Kidney capillary endothelial cell (primary cell): ENCODE results near the gene SLC24A1.
"Not testable (repeated sequence)": the region's sequence is repeated elsewhere in the genome, so short reads cannot be mapped to it uniquely, and the experiment has no call there.

Source experiments
- DNase-seq: peaks from one replicate; pipeline ENCODE4 v3.0.0-alpha.2; 2018; ENCODE audit warnings: low spot score

The SLC24A1 gene

GRCh38 chr15:65621638-65622037 lies at the start of gene SLC24A1:
Gene SLC24A1 (plus strand): TSS chr15:65621938. CDS start chr15:65624081, 2,143 bp downstream.
- no peak for DNase-seq

DNA sequence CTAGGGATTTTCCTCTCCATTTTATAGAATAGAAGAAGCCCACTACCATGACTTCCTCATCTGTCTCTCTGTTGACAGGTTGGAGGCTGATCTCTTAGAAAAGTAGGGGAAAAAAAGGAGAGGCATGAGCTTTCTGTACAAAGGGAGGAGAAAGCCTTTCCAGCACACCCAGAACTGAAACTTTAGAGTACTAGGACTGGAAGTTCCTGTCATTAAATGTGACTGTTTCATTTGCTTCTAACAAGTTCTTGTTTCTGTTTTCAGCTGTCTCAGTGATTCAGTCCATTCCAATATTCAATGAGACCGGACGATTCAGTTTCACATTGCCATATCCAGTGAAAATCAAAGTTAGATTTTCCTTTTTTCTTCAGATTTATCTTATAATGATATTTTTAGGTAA lies 49.8 kb upstream of the SLC24A1 start:
- no peak for DNase-seq

- DNase-seq: no peak
Measured at GRCh38 chr15:65576664-65577063, 45.1 kb upstream of the SLC24A1 start.

DNA sequence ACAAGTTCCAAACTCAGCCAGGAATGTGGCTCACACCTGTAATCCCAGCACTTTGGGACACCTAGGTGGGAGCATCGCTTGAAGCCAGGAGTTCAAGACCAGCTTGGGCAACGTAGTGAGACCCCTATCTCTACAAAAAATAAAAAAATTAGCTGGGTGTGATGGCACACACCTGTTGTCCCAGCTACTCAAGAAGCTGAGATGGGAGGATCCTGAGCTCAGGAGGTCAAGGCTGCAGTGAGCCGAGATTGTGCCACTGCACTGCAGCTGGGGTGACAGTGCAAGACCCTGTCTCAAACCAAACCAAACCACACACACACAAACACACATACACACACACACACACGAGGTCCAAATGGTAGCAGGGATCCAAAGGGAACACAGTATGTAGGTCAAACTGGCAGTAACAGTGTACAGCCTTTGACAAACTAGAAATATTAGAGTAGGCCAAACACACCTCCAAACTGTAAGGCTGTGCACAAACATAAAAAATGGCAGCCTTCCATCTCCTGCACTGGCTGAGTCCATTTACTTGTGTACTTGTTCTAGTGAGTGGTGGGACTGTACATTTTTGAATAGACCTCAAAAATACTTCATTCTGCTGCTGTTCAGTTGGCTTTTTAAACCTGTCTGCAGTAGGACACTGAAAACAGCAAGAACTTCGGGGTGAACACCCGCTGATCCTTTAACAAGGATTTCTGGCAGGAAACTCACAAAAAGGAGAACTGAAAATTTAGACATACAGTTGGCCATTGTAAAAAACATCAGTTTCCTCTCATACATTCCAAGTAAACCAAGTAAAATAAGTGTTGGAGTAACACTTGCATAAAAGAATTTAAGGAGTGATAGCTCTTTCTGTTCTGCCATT lies 44.4 kb upstream of the SLC24A1 start:
- no peak for DNase-seq

DNA sequence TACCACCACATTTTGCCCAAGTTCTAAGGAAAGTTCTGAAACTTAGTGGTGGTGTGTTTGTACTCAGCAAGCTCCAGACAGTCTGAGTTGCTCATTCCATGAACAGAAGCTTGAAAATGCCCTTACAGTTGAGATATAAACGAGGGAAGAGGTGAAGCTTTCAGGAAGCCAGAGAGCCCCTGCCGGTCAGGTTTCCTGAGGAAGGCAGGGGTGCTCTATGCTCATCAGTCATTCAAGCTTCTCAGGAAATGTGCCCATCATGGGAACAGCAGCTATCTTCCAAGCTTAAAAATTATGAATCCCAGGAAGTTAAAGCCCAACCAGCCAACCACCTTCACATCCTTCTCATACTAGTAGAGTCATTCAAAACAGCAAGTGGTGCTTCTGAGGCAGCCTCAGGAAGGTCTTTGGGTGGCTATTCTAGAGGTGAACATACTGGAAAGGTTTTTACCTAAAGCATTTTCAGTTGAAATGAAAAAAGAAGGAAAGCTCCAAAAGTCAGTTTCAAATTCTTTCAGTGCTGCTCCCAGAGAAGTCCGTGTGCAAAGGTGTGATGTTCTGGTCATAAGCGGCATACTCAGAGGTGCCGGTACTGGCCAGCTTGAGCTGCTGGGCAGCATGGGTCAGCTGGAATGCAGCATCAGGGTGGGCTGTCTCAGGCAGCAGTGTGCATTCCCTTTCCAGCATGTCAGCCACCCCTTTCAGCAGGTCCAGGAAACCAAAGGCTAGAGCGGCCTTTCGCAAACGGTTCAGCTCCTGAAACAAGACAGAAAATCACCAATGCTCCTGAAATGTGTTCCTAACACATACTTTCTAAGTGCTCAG lies 42.6 kb upstream of the SLC24A1 start:
- no peak for DNase-seq

GRCh38 chr15:65579762-65580161 lies 42.0 kb upstream of the SLC24A1 start:
- DNase-seq: no peak

DNA sequence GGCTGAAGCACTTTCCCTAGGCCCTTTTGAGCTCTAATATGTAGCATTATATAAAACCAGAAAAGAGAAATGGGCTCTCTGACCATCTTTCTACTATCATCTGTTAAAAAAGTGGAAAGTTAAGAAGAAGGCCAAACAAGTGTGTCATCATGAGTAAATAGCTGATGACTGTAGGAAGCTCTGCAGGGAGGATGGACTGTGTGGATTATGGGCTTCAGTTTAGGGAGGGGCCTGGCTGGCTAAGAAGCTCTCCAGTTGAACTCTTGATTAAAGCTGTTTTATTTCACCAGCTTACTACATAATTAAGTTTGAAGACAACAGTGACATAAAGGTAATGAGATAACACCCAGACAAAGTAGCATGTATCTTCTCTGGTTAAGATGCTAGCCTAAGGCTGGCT lies 41.5 kb upstream of the SLC24A1 start:
- DNase-seq: no peak

DNA sequence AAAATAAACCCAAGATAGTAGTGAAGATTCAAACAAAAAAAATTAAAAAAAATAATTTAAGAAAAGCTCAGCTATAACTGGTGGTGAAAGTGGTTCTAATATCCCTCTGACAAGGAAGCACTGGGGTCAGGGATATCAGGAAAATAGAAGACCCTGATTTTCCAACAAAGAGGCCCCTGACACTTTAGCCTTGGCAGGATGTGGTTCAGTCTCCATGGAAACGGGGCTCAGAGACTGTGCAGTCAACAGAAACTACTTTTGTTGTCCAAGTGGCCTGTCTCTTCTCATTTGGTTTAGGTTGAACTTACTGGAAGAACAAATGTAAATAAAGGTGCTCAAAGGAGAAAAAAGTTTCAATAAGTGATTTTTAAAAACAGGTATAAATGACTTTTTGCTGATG lies 38.0 kb upstream of the SLC24A1 start:
- no peak for DNase-seq

- no peak for DNase-seq
Measured at GRCh38 chr15:65584241-65584640, 37.5 kb upstream of the SLC24A1 start.

- DNase-seq: no peak
Measured at GRCh38 chr15:65587094-65587493, 34.6 kb upstream of the SLC24A1 start.

- no peak for DNase-seq
Measured at GRCh38 chr15:65595960-65596359, 25.8 kb upstream of the SLC24A1 start.

GRCh38 chr15:65598468-65598867 lies 23.3 kb upstream of the SLC24A1 start:
- no peak for DNase-seq

DNA sequence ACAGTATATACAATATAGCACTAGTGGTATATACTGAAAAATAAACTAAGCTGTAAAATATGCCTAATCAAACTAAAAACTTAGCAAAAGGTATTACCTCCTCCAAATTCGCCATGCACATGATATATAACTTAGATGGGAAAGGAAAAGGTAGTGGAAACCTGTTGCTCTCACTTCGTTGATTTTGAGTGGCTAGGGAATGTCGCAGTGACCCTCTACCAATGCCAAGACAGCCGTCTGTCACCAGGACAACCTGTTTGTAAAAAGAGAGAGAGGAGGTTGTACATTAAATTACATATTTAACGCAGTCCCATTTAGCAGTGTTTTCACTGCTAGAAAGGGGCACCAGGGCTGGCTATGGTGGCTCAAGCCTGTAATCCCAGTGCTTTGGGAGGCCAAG lies 22.1 kb upstream of the SLC24A1 start:
- DNase-seq: no peak

- no peak for DNase-seq
Measured at GRCh38 chr15:65603134-65603533, 18.6 kb upstream of the SLC24A1 start.

DNA sequence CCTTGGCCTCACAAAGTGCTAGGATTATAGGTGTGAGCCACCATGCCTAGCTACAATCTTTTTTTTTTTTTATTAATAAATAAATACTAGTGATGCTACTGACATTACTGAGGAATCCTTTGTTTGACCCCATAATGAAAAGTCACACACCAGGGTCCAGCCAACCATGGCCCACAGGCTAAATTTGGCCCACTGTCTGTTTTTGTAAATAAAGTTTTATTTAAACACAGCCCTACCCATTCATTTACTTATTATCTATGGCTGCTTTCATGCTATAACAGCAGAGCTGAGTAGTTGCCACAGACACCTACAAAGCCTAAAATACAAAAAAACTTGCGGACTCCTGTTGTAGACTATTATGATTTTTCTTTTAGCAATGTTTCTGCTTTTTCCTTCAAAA lies 18.2 kb upstream of the SLC24A1 start:
- no peak for DNase-seq

DNA sequence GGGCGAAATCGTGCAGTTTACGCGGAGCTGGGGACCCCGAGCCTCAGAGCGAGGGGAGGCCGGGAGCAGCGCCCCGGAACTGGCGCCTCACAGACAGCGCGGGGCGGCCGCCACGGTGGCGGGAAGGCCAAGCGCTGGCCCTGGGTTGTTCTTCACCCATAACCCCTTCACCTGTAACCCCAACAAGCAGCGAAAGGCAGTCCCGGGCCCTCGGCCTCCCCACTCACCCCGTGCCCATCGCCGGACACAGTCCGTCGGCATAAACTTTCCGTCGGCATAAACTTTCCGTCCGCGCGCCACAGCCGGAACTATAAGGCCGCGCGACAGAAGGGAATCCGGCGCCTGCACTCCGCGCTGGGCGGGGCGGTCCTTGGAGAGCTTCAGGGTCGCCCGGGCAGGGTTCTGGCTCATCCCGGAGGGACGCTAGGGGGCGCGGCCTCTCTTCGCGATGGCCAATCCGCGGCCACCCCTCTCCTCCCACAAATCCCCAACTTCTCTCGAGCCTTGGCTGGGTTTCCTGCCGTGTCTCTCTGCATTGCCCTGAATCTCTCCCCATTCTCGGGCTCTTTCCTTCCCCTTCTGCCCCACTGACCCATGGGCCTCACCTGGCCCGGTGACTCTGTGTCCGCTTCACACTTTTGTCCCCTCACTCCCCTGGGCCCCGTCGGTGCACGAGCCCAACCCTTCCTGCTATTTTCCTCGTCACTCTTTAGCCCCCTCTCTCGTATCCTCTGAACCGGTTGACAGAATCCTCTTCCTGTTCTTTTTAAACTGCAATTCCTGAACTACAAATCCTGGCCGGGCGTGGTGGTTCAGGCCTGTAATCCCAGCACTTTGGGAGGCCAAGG lies 10.6 kb upstream of the SLC24A1 start, which contains the start of gene INTS14:
Gene INTS14, minus strand, starts transcription at position 261 of the 848 bp plus-strand sequence. CDS start 3,751 bp downstream, outside the sequence.
- DNase-seq: peak; percentile 96

- DNase-seq: no peak
Measured at GRCh38 chr15:65611888-65612615, 9.7 kb upstream of the SLC24A1 start.

DNA sequence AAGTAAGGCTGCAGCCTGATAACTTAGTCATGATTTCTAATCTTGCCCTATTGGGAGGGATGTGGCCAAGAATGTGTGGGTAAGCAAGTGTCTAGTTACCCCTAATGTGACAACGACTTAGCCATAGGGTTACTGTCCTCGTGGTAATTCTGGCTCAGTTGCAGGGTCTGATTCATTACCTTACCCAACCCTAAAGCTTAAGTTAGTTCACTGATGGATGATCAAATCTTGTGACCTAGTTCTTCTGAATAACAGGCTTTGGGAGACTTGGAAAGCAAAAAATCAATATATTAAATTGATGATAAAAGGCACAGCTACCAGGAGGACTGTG lies 9.2 kb upstream of the SLC24A1 start:
- no peak for DNase-seq

DNA sequence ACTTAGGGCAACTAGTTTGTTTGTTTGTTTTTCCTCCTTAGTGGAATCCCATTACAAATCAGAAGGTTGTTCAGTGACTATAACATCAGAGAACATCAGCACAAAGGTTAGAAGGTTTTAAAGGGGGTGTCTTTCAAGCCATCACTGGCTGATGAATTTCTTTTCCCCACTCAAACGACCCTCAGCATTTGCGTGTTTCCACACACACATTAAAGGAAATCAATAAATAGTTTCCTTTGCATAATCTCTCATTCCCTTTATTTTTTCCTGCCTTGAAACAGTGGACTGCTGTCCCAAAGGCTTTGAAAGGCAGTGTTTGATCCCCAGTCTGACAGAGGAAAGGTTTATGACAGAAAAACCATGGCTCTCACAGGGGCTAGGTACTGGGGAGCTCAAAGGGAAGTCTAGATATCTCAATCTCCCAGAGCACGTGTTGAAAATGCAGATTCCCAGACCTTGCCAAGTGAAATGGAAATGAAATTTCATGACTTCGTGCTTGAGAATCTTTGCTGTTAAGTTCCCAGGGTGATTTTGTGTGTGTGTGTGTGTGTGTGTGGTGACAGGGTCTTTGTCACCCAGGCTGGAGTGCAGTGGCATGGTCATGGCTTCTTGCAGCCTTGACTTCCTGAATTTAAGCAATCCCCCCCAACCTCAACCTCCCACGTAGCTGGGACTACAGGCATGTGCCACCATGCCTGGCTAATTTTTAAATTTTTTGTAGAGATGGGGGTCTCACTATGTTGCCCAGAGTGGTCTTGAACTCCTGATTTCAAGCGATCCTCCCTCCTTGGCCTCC lies 8.6 kb upstream of the SLC24A1 start:
- no peak for DNase-seq

- not testable (repeated sequence) for DNase-seq
Measured at GRCh38 chr15:65615887-65616286, 5.9 kb upstream of the SLC24A1 start.
